GM21423 (cell line): ENCODE results near the gene LTBP4.

ENCODE experiments used
- ATAC-seq: cut with Tn5 transposase; IDR thresholded peaks from one replicate; pipeline ENCODE4 v1.9.1; 2021; ENCODE audit warnings: mild to moderate bottlenecking, moderate library complexity; ENCODE audit not compliant: unreplicated experiment

Gene LTBP4

GRCh38 chr19:40609561-40610395 is 8.6 kb downstream of the LTBP4 start:
- peak; percentile 51 for ATAC-seq

GRCh38 chr19:40610396-40611064 is 9.4 kb downstream of the LTBP4 start:
- ATAC-seq, result no peak

- no peak for ATAC-seq
Measured at GRCh38 chr19:40611096-40611495, 9.9 kb downstream of the LTBP4 start.

GRCh38 chr19:40611900-40612698 is 10.9 kb downstream of the LTBP4 start:
- no peak for ATAC-seq

GRCh38 chr19:40612831-40613689 is 11.9 kb downstream of the LTBP4 start:
- no peak for ATAC-seq

- peak; percentile 39 for ATAC-seq
Measured at GRCh38 chr19:40613690-40614621, 12.8 kb downstream of the LTBP4 start.

GRCh38 chr19:40614622-40615411 is 13.6 kb downstream of the LTBP4 start:
- ATAC-seq, result no peak

- no peak for ATAC-seq
Measured at GRCh38 chr19:40616178-40616577, 15.0 kb downstream of the LTBP4 start.

- ATAC-seq, result no peak
Measured at GRCh38 chr19:40616941-40617340, 15.8 kb downstream of the LTBP4 start.

- no peak for ATAC-seq
Measured at GRCh38 chr19:40617961-40618360, 16.8 kb downstream of the LTBP4 start.

- ATAC-seq, result no peak
Measured at GRCh38 chr19:40619333-40620160, 18.4 kb downstream of the LTBP4 start.

GRCh38 chr19:40620161-40620485 is 19.0 kb downstream of the LTBP4 start:
- ATAC-seq, result no peak

GRCh38 chr19:40621283-40621682 is 20.1 kb downstream of the LTBP4 start:
- ATAC-seq, result no peak

GRCh38 chr19:40621966-40622772 is 21.0 kb downstream of the LTBP4 start:
- ATAC-seq, result no peak

- no peak for ATAC-seq
Measured at GRCh38 chr19:40622773-40623075, 21.6 kb downstream of the LTBP4 start.

GRCh38 chr19:40623403-40624251 is 22.5 kb downstream of the LTBP4 start:
- ATAC-seq, result no peak
